Neural progenitor cell (in vitro differentiated cells): ENCODE measurements around the gene ATXN1.

Experiments used
- CTCF ChIP-seq: fragments of 200-600 bp; sonication (generic); IDR thresholded peaks from 2 replicates; pipeline ENCODE4 v1.5.1; 2017; ENCODE audit warnings: antibody characterized with exemption, mild to moderate bottlenecking
- EZH2 ChIP-seq: fragments of 200-600 bp; sonication (generic); IDR thresholded peaks from 2 replicates; pipeline ENCODE4 v1.6.1; 2017; ENCODE audit warnings: antibody characterized with exemption, mild to moderate bottlenecking, moderate library complexity
- EZH2phosphoT487 ChIP-seq: fragments of 200-600 bp; sonication (generic); IDR thresholded peaks from 2 replicates; pipeline ENCODE4 v1.6.1; 2017; ENCODE audit warnings: antibody characterized with exemption

DNA sequence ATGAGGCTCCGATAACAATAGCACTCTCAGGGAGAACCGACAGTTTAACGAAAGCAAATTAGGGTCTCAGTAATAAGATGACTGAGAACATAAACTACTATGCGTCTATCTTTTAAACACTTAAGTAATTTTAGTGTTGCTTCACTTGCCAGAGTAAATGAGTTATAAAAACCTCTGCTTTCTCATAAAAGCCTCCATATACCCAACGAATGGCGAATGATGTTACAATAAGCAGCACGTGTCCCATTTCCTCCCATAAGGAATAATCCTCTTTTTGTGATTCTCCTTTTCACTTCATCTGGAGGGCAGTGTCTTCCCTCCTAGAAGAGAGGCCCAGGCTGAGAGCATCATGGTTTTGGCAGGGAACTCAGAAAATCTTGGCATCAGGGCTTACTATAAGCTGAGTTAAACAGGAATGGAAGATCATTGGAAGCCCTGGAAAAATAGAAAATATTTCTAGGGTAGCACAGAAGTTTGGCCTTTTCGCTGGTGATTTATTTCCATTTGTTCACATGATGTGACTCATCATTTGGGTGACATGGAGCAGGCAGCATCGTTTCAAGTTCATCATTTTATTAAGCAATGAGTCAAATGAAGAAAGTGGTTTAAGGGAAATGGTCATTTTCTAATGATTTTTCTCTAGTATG lies 255.4 kb downstream of the ATXN1 start:
- no peak for TF ChIP-seq EZH2
- TF ChIP-seq CTCF, result no peak
- no peak for TF ChIP-seq EZH2phosphoT487
